ENCODE results near the gene MAN1A1. TPM values are rescaled to one million over a fixed set of nuclear protein-coding genes. Genes with fewer than 3 reads are reported as not detected.

MAN1A1 gene
- total RNA-seq, 2 donors from 2014 or later, result 98.6 to 115 TPM

DNA sequence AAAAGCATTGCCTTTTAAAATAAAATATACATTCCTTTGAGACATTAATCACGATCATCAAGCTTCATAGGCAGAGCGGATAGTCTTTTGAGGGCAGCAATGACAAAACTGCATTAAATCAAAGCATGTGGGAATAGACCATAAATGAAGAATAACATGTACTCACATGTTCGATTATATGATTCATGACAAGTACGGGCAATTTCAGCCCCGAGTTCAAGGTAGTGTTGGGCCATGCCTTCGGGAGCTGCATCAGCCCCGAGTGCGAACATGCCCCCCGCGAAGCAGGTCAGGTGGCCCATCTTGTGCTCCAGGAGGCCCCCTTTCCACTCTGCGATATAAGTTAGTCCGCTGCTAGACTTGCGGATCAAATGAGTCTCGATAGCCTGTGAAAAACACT lies 160.1 kb downstream of the MAN1A1 start:
- no peak for DNase-seq (ENCODE audit: low spot score)

GRCh38 chr6:119187596-119187995 lies 162.0 kb downstream of the MAN1A1 start:
- no peaks in the 10 kb centered on the region for H3K9me3 ChIP-seq
- ATAC-seq (ENCODE audit: insufficient number of reproducible peaks, low FRiP score, low read depth) (no peak), DNase-seq (ENCODE audit: low spot score) (no peak)
- no peak for TF ChIP-seq CTCF (IDR thresholded peaks at IDR 0.05)
- H3K4me3 ChIP-seq, result no peak overlapping the region
- no peak overlapping the region for H3K27ac ChIP-seq
- H3K36me3 ChIP-seq, result no peaks in the 10 kb centered on the region
- H3K4me1 ChIP-seq (ENCODE audit: control insufficient read depth in 1 of 2, low read depth in 2 of 2), result no peaks in the 10 kb centered on the region
- H3K27me3 ChIP-seq (replicated peaks; ENCODE audit: insufficient read depth), result no peaks in the 10 kb centered on the region

More for the DNA sequence above, 160.1 kb downstream of the MAN1A1 start:
- TF ChIP-seq CTCF (IDR thresholded peaks at IDR 0.05), result no peak
- no peak for ATAC-seq (ENCODE audit: insufficient number of reproducible peaks, low FRiP score, low read depth)
- Histone ChIP-seq H3K4me3 (no peak overlapping the region), H3K4me1 (ENCODE audit: control insufficient read depth in 1 of 2, low read depth in 2 of 2) (no peaks in the 10 kb centered on the region), H3K27ac (no peak overlapping the region), H3K27me3 (replicated peaks; ENCODE audit: insufficient read depth) (no peaks in the 10 kb centered on the region), H3K9me3 (no peaks in the 10 kb centered on the region), H3K36me3 (no peaks in the 10 kb centered on the region)

- H3K9me3 ChIP-seq, result no peaks in the 10 kb centered on the region
- DNase-seq (ENCODE audit: low spot score) (no peak), ATAC-seq (ENCODE audit: insufficient number of reproducible peaks, low FRiP score, low read depth) (no peak)
- H3K4me1 ChIP-seq (ENCODE audit: control insufficient read depth in 1 of 2, low read depth in 2 of 2), result no peaks in the 10 kb centered on the region
- no peak overlapping the region for H3K27ac ChIP-seq
- no peaks in the 10 kb centered on the region for H3K27me3 ChIP-seq (replicated peaks; ENCODE audit: insufficient read depth)
- H3K4me3 ChIP-seq, result no peak overlapping the region
- no peaks in the 10 kb centered on the region for H3K36me3 ChIP-seq
- TF ChIP-seq CTCF (IDR thresholded peaks at IDR 0.05), result no peak
Observed at GRCh38 chr6:119186490-119186889, 163.1 kb downstream of the MAN1A1 start.

GRCh38 chr6:119184008-119184648 lies 165.4 kb downstream of the MAN1A1 start:
- Histone ChIP-seq H3K36me3 (no peaks in the 10 kb centered on the region), H3K27me3 (replicated peaks; ENCODE audit: insufficient read depth) (no peaks in the 10 kb centered on the region), H3K9me3 (no peaks in the 10 kb centered on the region), H3K27ac (no peak overlapping the region), H3K4me3 (no peak overlapping the region), H3K4me1 (ENCODE audit: control insufficient read depth in 1 of 2, low read depth in 2 of 2) (no peaks in the 10 kb centered on the region)
- ATAC-seq (ENCODE audit: insufficient number of reproducible peaks, low FRiP score, low read depth) (no peak), DNase-seq (ENCODE audit: low spot score) (no peak)
- TF ChIP-seq CTCF (IDR thresholded peaks at IDR 0.05), result no peak

DNA sequence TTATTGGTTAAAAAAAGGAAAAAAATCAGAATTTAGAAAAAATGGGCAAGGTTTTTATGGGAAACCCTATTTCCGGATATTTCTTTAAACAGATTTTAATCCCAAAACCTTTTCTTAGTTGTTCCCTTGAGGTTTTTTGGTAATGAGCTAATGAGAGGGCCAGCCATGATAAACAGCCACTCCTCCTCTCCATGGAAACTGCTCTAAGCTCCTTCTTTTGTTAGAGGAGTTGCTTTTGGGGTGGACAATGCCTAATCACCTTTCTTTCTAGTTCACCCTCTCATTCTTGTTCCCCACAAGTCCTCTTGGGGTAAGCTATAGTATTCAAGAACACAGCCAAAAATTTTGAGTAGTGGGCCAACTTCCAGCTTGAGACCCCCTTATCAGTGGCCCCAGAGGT lies 166.1 kb downstream of the MAN1A1 start:
- Histone ChIP-seq H3K4me3 (no peak overlapping the region), H3K9me3 (no peaks in the 10 kb centered on the region), H3K4me1 (ENCODE audit: control insufficient read depth in 1 of 2, low read depth in 2 of 2) (no peaks in the 10 kb centered on the region), H3K27me3 (replicated peaks; ENCODE audit: insufficient read depth) (no peaks in the 10 kb centered on the region), H3K27ac (no peak overlapping the region), H3K36me3 (no peaks in the 10 kb centered on the region)
- DNase-seq (ENCODE audit: low spot score) (no peak), ATAC-seq (ENCODE audit: insufficient number of reproducible peaks, low FRiP score, low read depth) (no peak)
- TF ChIP-seq CTCF (IDR thresholded peaks at IDR 0.05), result no peak
